Measurements from ENCODE around the gene PSMD5. TPM values are rescaled to one million over a fixed set of nuclear protein-coding genes. Genes with fewer than 3 reads are reported as not detected.

Gene PSMD5
- total RNA-seq (10 to 100 TPM; 27.5 to 55.2 (median 47.7) TPM), total RNA-seq (24.3 to 80.9 (median 41.9) reads per million in 29 experiments)
- 28.4 TPM for total RNA-seq (2013)

- Mint-ChIP-seq H3K4me3 (peak within 1 kb of the TSS; percentile 92 to 99 (median 93)), H3K9me3 (no peaks in the 10 kb centered on the region), H3K4me1 (peaks cover 72 to 82% (median 77%) of the 10 kb centered on the region in 3 donors), H3K27me3 (no peaks in the 10 kb centered on the region), H3K27ac (peak within 1 kb of the TSS; percentile 97), H3K36me3 (peaks cover 21% of the 10 kb centered on the region)
- DNase-seq (peak; percentile 85 to 99 (median 97)), ATAC-seq (replicated peaks in 1 of 4) (peak; percentile 87 to 92 (median 90))
- Histone ChIP-seq H3K27ac (ENCODE audit: low read length) (peak within 1 kb of the TSS; percentile 90), H3K36me3 (ENCODE audit: control insufficient read depth in 2 of 2, extremely low read depth in 1 of 2, insufficient read depth in 1 of 2, low read length in 1 of 2) (peaks cover 0 to 10% of the 10 kb centered on the region in 2 donors), H3K4me1 (ENCODE audit: control insufficient read depth in 1 of 2, extremely low read depth in 1 of 2, insufficient read depth in 2 of 2, low read length in 2 of 2) (peaks cover 44 to 47% of the 10 kb centered on the region in 2 experiments), H3K4me3 (ENCODE audit: control insufficient read depth in 1 of 2, extremely low read depth in 1 of 2, low read length in 1 of 2) (peak within 1 kb of the TSS; percentile 71 to 82), H3K9me3 (no peaks in the 10 kb centered on the region), H3K27me3 (replicated peaks in 1 of 2; ENCODE audit: control insufficient read depth in 2 of 2, extremely low read depth in 1 of 2, insufficient read depth in 2 of 2, low read length in 1 of 2) (no peaks in the 10 kb centered on the region)
- POLR2A ChIA-PET: interaction anchor here (0.6 to 1.6 kb wide), 7 partner anchors 16 to 279 kb away, joined by 3 to 6 read pairs (median 3); partner anchors contain the start of gene TRAF1 (in 1 of the 2)
- CTCF ChIA-PET: interaction anchor here in 1 of 2 donors (0.8 to 1.4 kb wide), 2 partner anchors 80 to 94 kb away, joined by 3 read pairs; no protein-coding TSS in a partner anchor
- WGBS (ENCODE audit: insufficient coverage): 10% methylated on average over 61 of the region's 62 CpGs
Measured at GRCh38 chr9:120842685-120843485, at the start of gene PSMD5. PSMD5 (minus strand) TSS chr9:120842922; CDS start chr9:120842909, 13 bp downstream.

- no peaks in the 10 kb centered on the region for H3K27me3 ChIP-seq (replicated peaks in 1 of 2; ENCODE audit: control insufficient read depth in 2 of 2, extremely low read depth in 1 of 2, insufficient read depth in 2 of 2, low read length in 1 of 2)
- no peaks in the 10 kb centered on the region for H3K9me3 ChIP-seq
- H3K4me1 ChIP-seq (ENCODE audit: control insufficient read depth in 1 of 2, extremely low read depth in 1 of 2, insufficient read depth in 2 of 2, low read length in 2 of 2): peaks cover 47 to 88% of the 10 kb centered on the region in 2 experiments
- H3K9me3 Mint-ChIP-seq: peaks cover 0 to 3% (median 0%) of the 10 kb centered on the region in 3 donors
- POLR2A ChIA-PET: interaction anchor here (0.9 to 1.8 kb wide), 5 partner anchors 13 to 33 kb away, joined by 3 to 8 read pairs (median 4); no protein-coding TSS in a partner anchor
- WGBS (ENCODE audit: insufficient coverage): 26% methylated on average over 5 of the region's 15 CpGs
- ATAC-seq (replicated peaks in 1 of 4) (peak; percentile 13 to 43 (median 34)), DNase-seq (peak in 6 of 35 experiments; percentile 37 to 62 (median 46))
- peaks cover 64 to 88% (median 83%) of the 10 kb centered on the region in 3 donors for H3K4me1 Mint-ChIP-seq
- no peak overlapping the region for H3K4me3 ChIP-seq (ENCODE audit: control insufficient read depth in 1 of 2, extremely low read depth in 1 of 2, low read length in 1 of 2)
- H3K36me3 ChIP-seq (ENCODE audit: control insufficient read depth in 2 of 2, extremely low read depth in 1 of 2, insufficient read depth in 1 of 2, low read length in 1 of 2): no peaks in the 10 kb centered on the region
- peak overlapping the region; percentile 64 to 69 (median 67) for H3K4me3 Mint-ChIP-seq
- H3K27ac Mint-ChIP-seq: peak overlapping the region; percentile 98
- CTCF ChIA-PET: interaction anchor here (0.7 to 3.6 kb wide), 7 partner anchors 20 to 44 kb away, joined by 3 to 26 read pairs (median 5); partner anchors contain the start of gene TRAF1 (in 1 of the 2)
- H3K27ac ChIP-seq (ENCODE audit: low read length): peak overlapping the region; percentile 96
- H3K36me3 Mint-ChIP-seq: peaks cover 4% of the 10 kb centered on the region
- H3K27me3 Mint-ChIP-seq: no peaks in the 10 kb centered on the region
Measured at GRCh38 chr9:120891884-120892747, 49.4 kb upstream of the PSMD5 start.

GRCh38 chr9:120891245-120891883, 48.6 kb upstream of the PSMD5 start:
- Histone ChIP-seq H3K27me3 (replicated peaks in 1 of 2; ENCODE audit: control insufficient read depth in 2 of 2, extremely low read depth in 1 of 2, insufficient read depth in 2 of 2, low read length in 1 of 2) (no peaks in the 10 kb centered on the region), H3K36me3 (ENCODE audit: control insufficient read depth in 2 of 2, extremely low read depth in 1 of 2, insufficient read depth in 1 of 2, low read length in 1 of 2) (no peaks in the 10 kb centered on the region), H3K4me1 (ENCODE audit: control insufficient read depth in 1 of 2, extremely low read depth in 1 of 2, insufficient read depth in 2 of 2, low read length in 2 of 2) (peaks cover 42 to 81% of the 10 kb centered on the region in 2 experiments), H3K27ac (ENCODE audit: low read length) (peak overlapping the region; percentile 96), H3K4me3 (ENCODE audit: control insufficient read depth in 1 of 2, extremely low read depth in 1 of 2, low read length in 1 of 2) (no peak overlapping the region), H3K9me3 (no peaks in the 10 kb centered on the region)
- ChIA-PET POLR2A (interaction anchor here (0.9 to 1.8 kb wide), 5 partner anchors 14 to 34 kb away, joined by 3 to 8 read pairs (median 4); no protein-coding TSS in a partner anchor), CTCF (interaction anchor here (1.1 to 3.6 kb wide), 5 partner anchors 23 to 45 kb away, joined by 3 to 26 read pairs (median 8); partner anchors contain the start of gene TRAF1 (in 1 of the 2))
- DNase-seq (peak in 30 of 35 experiments; percentile 43 to 76 (median 57)), ATAC-seq (replicated peaks in 1 of 4) (peak; percentile 64 to 71 (median 70))
- Mint-ChIP-seq H3K9me3 (peaks cover 0 to 3% (median 0%) of the 10 kb centered on the region in 3 donors), H3K27ac (peak overlapping the region; percentile 98), H3K27me3 (no peaks in the 10 kb centered on the region), H3K36me3 (no peaks in the 10 kb centered on the region), H3K4me3 (peak overlapping the region; percentile 64 to 69 (median 67)), H3K4me1 (peaks cover 64 to 85% (median 79%) of the 10 kb centered on the region in 3 donors)
- WGBS (ENCODE audit: insufficient coverage): 15% methylated on average over 4 of the region's 10 CpGs

GRCh38 chr9:120890320-120891244, 47.9 kb upstream of the PSMD5 start:
- H3K27ac ChIP-seq (ENCODE audit: low read length): peak overlapping the region; percentile 96
- ATAC-seq (replicated peaks in 1 of 4): peak; percentile 35 to 68 (median 47)
- no peaks in the 10 kb centered on the region for H3K27me3 ChIP-seq (replicated peaks in 1 of 2; ENCODE audit: control insufficient read depth in 2 of 2, extremely low read depth in 1 of 2, insufficient read depth in 2 of 2, low read length in 1 of 2)
- DNase-seq: peak in 23 of 35 experiments; percentile 35 to 83 (median 57)
- no peaks in the 10 kb centered on the region for H3K36me3 Mint-ChIP-seq
- peak overlapping the region; percentile 98 for H3K27ac Mint-ChIP-seq
- H3K4me3 Mint-ChIP-seq: peak overlapping the region; percentile 67 to 70 (median 69)
- H3K36me3 ChIP-seq (ENCODE audit: control insufficient read depth in 2 of 2, extremely low read depth in 1 of 2, insufficient read depth in 1 of 2, low read length in 1 of 2): no peaks in the 10 kb centered on the region
- WGBS (ENCODE audit: insufficient coverage): 38% methylated on average over 5 of the region's 14 CpGs
- H3K4me1 Mint-ChIP-seq: peaks cover 72 to 88% (median 84%) of the 10 kb centered on the region in 3 donors
- H3K27me3 Mint-ChIP-seq: no peaks in the 10 kb centered on the region
- ChIA-PET CTCF (interaction anchor here (0.6 to 3.6 kb wide), 17 partner anchors 9 to 231 kb away, joined by 3 to 26 read pairs (median 5); partner anchors contain the start of genes PHF19 (in 1 of the 2) and TRAF1 (in 1 of the 2)), POLR2A (interaction anchor here (0.6 to 1.8 kb wide), 10 partner anchors 15 to 48 kb away, joined by 3 to 31 read pairs (median 4); partner anchors contain the start of gene PSMD5 (in 1 of the 2))
- no peaks in the 10 kb centered on the region for H3K9me3 ChIP-seq
- peak overlapping the region in 1 of 2 donors; percentile 4 for H3K4me3 ChIP-seq (ENCODE audit: control insufficient read depth in 1 of 2, extremely low read depth in 1 of 2, low read length in 1 of 2)
- peaks cover 42 to 75% of the 10 kb centered on the region in 2 experiments for H3K4me1 ChIP-seq (ENCODE audit: control insufficient read depth in 1 of 2, extremely low read depth in 1 of 2, insufficient read depth in 2 of 2, low read length in 2 of 2)
- peaks cover 0 to 3% (median 0%) of the 10 kb centered on the region in 3 donors for H3K9me3 Mint-ChIP-seq

Data from T-cell (primary cell).